Measurements from ENCODE around the gene GOLGA6L7. TPM values are rescaled to one million over a fixed set of nuclear protein-coding genes. Genes with fewer than 3 reads are reported as not detected.

The GOLGA6L7 gene
- total and polyA plus RNA-seq, 10 donors = not detected

- intact Hi-C loops (cut with DNase I; ENCODE audit: low total_unique reads) = no loop called here
- DNase-seq = peak; percentile 56
- Histone ChIP-seq H3K27me3 (replicated peaks in 1 of 7) (peaks cover 0 to 6% (median 0%) of the 10 kb centered on the region in 7 donors), H3K27ac (no peak overlapping the region), H3K4me1 (peaks cover 0 to 10% (median 2%) of the 10 kb centered on the region in 6 donors), H3K4me3 (no peak overlapping the region), H3K36me3 (no peaks in the 10 kb centered on the region), H3K9me3 (no peaks in the 10 kb centered on the region)
- TF ChIP-seq POLR2A (IDR thresholded peaks at IDR 0.05) (no peak), POLR2AphosphoS5 (IDR thresholded peaks at IDR 0.05) (no peak)
- TF ChIP-seq, protein P1, sequence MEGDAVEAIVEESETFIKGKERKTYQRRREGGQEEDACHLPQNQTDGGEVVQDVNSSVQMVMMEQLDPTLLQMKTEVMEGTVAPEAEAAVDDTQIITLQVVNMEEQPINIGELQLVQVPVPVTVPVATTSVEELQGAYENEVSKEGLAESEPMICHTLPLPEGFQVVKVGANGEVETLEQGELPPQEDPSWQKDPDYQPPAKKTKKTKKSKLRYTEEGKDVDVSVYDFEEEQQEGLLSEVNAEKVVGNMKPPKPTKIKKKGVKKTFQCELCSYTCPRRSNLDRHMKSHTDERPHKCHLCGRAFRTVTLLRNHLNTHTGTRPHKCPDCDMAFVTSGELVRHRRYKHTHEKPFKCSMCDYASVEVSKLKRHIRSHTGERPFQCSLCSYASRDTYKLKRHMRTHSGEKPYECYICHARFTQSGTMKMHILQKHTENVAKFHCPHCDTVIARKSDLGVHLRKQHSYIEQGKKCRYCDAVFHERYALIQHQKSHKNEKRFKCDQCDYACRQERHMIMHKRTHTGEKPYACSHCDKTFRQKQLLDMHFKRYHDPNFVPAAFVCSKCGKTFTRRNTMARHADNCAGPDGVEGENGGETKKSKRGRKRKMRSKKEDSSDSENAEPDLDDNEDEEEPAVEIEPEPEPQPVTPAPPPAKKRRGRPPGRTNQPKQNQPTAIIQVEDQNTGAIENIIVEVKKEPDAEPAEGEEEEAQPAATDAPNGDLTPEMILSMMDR (IDR thresholded peaks at IDR 0.05 in 8 of 11, conservative IDR thresholded peaks at IDR 0.05 in 3 of 11) = no peak
- WGBS, 5 donors = 84 to 91% (median 86%) methylated on average over 9 to 13 of the region's 13 CpGs
These were observed 46.7 kb upstream of the GOLGA6L7 start for GRCh38 chr15:28895146-28895545.

GRCh38 chr15:28894631-28895030 is 46.2 kb upstream of the GOLGA6L7 start:
- peaks cover 0 to 6% (median 0%) of the 10 kb centered on the region in 7 donors for H3K27me3 ChIP-seq (replicated peaks in 1 of 7)
- TF ChIP-seq, protein P1 (IDR thresholded peaks at IDR 0.05 in 8 of 11, conservative IDR thresholded peaks at IDR 0.05 in 3 of 11) = no peak
- TF ChIP-seq POLR2A (IDR thresholded peaks at IDR 0.05) (no peak), POLR2AphosphoS5 (IDR thresholded peaks at IDR 0.05) (no peak)
- H3K36me3 ChIP-seq = no peaks in the 10 kb centered on the region
- intact Hi-C loops (cut with DNase I; ENCODE audit: low total_unique reads) = no loop called here
- WGBS, 5 donors = 82 to 96% (median 86%) methylated on average over 12 to 13 of the region's 13 CpGs
- H3K9me3 ChIP-seq = no peaks in the 10 kb centered on the region
- DNase-seq = no peak
- H3K27ac ChIP-seq = no peak overlapping the region
- H3K4me1 ChIP-seq = peaks cover 0 to 5% (median 0%) of the 10 kb centered on the region in 6 donors
- no peak overlapping the region for H3K4me3 ChIP-seq

GRCh38 chr15:28892789-28893610 is 44.6 kb upstream of the GOLGA6L7 start:
- 50 to 59% (median 55%) methylated on average over 11 to 12 of the region's 12 CpGs for WGBS, 5 donors
- Histone ChIP-seq H3K4me1 (peaks cover 0 to 5% (median 0%) of the 10 kb centered on the region in 6 donors), H3K4me3 (no peak overlapping the region)

DNA sequence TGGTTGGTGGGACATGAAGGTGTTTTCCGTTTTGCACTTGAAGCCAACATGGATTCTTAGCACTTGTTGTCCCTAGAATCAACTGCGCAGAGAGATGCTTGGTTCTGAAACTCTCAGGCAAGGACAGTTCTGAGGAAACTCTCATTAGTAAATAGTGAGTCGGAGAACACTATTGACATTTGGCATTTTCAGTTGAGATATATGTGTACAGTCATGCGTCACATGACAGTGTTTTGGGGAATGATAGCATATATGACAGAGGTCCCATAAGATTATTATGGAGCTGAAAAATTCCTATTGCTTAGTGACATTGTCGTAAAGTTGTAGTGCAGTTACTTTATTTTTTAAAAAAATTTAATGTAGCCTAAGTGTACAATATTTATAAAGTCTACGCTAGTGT is 43.1 kb upstream of the GOLGA6L7 start:
- H3K4me3 ChIP-seq = no peak overlapping the region
- intact Hi-C loops (cut with DNase I; ENCODE audit: low total_unique reads) = no loop called here
- WGBS, 5 donors = 90 to 94% (median 93%) methylated on average over 6 of the region's 6 CpGs
- DNase-seq = no peak
- TF ChIP-seq, protein P1 (IDR thresholded peaks at IDR 0.05 in 8 of 11, conservative IDR thresholded peaks at IDR 0.05 in 3 of 11) = no peak
- TF ChIP-seq POLR2AphosphoS5 (IDR thresholded peaks at IDR 0.05) (no peak), POLR2A (IDR thresholded peaks at IDR 0.05) (no peak)
- peak overlapping the region in 2 of 8 donors; percentile 65 to 76 for H3K27ac ChIP-seq
- peaks cover 0 to 20% (median 4%) of the 10 kb centered on the region in 7 donors for H3K27me3 ChIP-seq (replicated peaks in 1 of 7)
- H3K36me3 ChIP-seq = no peaks in the 10 kb centered on the region
- H3K9me3 ChIP-seq = no peaks in the 10 kb centered on the region
- peaks cover 0 to 19% (median 6%) of the 10 kb centered on the region in 6 donors for H3K4me1 ChIP-seq

More at GRCh38 chr15:28892789-28893610, 44.6 kb upstream of the GOLGA6L7 start:
- no peak overlapping the region for H3K27ac ChIP-seq
- TF ChIP-seq POLR2A (IDR thresholded peaks at IDR 0.05) = no peak
- TF ChIP-seq, protein P1 (IDR thresholded peaks at IDR 0.05 in 8 of 11, conservative IDR thresholded peaks at IDR 0.05 in 3 of 11) = no peak
- TF ChIP-seq POLR2AphosphoS5 (IDR thresholded peaks at IDR 0.05) = no peak
- intact Hi-C loops (cut with DNase I; ENCODE audit: low total_unique reads) = no loop called here
- no peaks in the 10 kb centered on the region for H3K36me3 ChIP-seq
- H3K9me3 ChIP-seq = no peaks in the 10 kb centered on the region
- peaks cover 0 to 6% (median 0%) of the 10 kb centered on the region in 7 donors for H3K27me3 ChIP-seq (replicated peaks in 1 of 7)
- no peak for DNase-seq

Measured in spleen (tissue), 11 donors.